ENCODE measurements around the gene SLC12A5. TPM values are rescaled to one million over a fixed set of nuclear protein-coding genes. Genes with fewer than 3 reads are reported as not detected.

The SLC12A5 gene
- total RNA-seq, 1 donor from 2014 or later = 0.17 TPM

DNA sequence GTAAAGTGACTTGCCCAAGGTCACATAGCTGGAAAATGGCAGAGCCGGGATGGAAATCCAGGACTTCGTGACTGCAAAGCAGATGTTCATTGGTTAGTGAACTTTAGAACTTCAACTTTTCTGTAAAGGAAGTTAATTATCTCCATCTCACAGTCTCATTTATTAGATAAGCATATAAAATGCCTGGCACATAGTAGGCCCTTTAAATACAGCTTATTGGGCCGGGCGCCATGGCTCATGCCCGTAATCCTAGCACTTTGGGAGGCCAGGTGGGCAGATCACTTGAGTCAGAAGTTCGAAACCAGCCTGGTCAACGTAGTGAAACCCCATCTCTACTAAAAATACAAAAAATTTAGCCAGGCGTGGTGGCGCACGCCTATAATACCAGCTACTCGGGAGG, 22.1 kb upstream of the SLC12A5 start:
- DNase-seq = no peak

DNA sequence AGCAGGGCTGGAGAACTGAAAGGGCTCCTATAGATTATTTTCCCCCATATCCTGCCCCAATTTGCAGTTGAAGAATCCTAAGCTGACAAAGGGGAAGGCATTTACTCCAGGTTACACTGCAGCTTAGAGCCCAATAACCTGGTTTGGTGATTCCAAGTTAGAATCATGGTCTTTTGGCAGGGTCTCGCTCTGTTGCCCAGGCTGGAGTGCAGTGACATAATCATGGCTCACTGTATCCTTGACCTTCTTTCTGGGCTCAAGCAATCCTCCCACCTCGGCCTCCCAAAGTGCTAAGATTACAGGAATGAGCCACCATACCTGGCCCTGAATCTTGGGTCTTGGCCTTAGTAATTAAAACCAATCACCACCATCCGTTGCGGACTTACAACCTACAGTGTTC, 21.3 kb upstream of the SLC12A5 start:
- DNase-seq = no peak

DNA sequence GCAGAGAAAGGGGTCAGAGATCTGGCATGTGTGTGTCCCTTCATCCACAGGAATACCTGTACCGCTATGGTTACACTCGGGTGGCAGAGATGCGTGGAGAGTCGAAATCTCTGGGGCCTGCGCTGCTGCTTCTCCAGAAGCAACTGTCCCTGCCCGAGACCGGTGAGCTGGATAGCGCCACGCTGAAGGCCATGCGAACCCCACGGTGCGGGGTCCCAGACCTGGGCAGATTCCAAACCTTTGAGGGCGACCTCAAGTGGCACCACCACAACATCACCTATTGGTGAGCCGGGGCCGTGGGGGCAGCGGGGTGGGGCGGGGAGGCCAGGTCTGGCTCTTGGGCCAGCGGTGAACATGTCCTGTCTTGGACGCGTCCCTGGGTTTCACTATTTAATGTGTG, 19.2 kb upstream of the SLC12A5 start:
- no peak for DNase-seq

DNA sequence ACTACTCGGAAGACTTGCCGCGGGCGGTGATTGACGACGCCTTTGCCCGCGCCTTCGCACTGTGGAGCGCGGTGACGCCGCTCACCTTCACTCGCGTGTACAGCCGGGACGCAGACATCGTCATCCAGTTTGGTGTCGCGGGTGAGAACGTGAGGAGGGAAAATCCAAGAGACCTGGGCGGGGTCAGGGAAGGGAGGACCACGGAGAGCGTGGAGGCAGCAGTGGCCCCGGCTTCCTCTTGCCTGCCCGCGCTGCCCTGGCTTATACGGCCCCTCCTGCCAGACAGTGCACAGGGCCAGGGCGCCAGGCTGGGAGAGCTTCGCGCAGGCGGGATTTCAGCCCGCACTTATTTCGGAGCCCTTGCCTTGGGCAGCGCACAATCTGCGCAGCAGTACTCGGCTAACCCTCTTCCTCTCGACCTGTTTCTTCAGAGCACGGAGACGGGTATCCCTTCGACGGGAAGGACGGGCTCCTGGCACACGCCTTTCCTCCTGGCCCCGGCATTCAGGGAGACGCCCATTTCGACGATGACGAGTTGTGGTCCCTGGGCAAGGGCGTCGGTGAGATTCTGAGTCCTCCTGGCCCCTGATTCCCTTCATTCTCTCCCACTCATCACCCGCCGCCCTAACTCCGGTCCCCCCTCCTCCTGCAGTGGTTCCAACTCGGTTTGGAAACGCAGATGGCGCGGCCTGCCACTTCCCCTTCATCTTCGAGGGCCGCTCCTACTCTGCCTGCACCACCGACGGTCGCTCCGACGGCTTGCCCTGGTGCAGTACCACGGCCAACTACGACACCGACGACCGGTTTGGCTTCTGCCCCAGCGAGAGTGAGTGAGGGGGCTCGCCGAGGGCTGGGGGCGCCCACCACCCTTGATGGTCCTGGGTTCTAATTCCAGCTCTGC, 18.3 kb upstream of the SLC12A5 start:
- no peak for DNase-seq

DNA sequence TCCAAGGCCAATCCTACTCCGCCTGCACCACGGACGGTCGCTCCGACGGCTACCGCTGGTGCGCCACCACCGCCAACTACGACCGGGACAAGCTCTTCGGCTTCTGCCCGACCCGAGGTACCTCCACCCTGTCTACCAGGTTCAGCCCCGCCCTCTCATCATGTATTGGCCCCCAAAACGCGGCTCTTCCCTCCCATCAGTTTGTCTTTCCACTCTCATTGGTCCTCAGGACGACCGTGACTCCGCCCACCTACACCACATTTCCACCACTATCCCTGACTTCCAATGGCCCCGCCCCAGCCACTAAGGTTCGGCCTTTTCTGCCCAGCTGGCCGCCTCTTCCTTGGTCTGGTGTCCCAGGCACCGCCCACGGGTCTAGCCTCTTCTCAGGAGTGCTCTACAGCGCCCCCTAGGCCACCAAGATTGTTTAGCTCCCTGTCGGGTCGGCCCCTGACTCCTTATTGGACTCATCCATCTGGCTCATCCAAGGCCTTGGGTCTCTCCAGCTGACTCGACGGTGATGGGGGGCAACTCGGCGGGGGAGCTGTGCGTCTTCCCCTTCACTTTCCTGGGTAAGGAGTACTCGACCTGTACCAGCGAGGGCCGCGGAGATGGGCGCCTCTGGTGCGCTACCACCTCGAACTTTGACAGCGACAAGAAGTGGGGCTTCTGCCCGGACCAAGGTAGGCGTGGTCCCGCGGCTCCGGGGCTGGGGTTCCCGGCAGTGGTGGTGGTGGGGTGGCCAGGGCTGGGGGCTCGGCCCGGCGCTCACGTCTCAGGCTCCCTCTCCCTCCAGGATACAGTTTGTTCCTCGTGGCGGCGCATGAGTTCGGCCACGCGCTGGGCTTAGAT, 17.2 kb upstream of the SLC12A5 start:
- DNase-seq = peak; percentile 65

DNA sequence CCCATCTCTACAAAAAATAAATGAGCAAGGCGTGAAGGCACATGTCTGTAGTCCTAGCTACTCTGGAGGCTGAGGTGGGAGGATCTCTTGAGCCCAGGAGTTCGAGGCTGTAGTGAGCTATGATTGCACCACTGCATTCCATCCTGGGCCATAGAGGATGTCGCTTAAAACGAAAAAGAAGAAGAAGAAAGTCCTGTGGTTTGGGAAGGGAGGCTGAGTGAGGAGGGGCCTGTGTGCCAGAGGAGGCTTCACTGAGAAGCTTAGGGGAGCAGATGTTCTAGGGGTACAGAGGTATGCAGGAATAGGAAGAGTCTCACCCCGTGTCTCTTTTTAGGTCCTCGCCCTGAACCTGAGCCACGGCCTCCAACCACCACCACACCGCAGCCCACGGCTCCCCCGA, 16.1 kb upstream of the SLC12A5 start:
- no peak for DNase-seq

DNA sequence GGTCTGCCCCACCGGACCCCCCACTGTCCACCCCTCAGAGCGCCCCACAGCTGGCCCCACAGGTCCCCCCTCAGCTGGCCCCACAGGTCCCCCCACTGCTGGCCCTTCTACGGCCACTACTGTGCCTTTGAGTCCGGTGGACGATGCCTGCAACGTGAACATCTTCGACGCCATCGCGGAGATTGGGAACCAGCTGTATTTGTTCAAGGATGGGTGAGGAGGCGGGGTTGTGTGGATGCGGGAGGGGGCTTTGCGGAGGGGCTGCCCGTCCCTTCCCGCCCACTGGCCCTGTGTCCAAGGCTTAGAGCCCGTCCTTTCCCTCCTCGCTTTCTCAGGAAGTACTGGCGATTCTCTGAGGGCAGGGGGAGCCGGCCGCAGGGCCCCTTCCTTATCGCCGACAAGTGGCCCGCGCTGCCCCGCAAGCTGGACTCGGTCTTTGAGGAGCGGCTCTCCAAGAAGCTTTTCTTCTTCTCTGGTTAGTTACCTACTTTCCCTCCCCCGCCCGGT, 15.6 kb upstream of the SLC12A5 start:
- no peak for DNase-seq

DNA sequence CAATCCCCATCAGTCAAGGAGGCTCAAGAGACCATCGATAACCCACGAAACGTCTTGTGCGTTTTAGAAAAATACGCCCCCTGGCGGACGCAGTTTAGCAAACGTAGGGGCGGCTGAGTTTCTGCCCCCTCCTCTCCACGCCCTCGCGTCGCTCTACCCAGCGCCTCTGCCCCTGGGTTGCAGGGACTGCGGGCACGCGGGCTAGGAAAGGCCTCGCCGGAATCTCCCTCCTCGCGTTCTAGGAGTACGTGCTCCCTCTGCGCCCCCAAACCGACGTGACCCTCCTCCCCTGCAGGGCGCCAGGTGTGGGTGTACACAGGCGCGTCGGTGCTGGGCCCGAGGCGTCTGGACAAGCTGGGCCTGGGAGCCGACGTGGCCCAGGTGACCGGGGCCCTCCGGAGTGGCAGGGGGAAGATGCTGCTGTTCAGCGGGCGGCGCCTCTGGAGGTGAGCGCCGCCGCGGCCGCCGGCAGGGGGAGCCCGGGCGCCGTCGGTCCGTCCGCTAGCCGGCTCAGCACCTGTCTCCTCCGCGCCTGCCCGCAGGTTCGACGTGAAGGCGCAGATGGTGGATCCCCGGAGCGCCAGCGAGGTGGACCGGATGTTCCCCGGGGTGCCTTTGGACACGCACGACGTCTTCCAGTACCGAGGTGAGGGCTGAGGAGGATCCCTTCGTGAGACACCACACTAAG, 15.0 kb upstream of the SLC12A5 start:
- peak; percentile 71 for DNase-seq

DNA sequence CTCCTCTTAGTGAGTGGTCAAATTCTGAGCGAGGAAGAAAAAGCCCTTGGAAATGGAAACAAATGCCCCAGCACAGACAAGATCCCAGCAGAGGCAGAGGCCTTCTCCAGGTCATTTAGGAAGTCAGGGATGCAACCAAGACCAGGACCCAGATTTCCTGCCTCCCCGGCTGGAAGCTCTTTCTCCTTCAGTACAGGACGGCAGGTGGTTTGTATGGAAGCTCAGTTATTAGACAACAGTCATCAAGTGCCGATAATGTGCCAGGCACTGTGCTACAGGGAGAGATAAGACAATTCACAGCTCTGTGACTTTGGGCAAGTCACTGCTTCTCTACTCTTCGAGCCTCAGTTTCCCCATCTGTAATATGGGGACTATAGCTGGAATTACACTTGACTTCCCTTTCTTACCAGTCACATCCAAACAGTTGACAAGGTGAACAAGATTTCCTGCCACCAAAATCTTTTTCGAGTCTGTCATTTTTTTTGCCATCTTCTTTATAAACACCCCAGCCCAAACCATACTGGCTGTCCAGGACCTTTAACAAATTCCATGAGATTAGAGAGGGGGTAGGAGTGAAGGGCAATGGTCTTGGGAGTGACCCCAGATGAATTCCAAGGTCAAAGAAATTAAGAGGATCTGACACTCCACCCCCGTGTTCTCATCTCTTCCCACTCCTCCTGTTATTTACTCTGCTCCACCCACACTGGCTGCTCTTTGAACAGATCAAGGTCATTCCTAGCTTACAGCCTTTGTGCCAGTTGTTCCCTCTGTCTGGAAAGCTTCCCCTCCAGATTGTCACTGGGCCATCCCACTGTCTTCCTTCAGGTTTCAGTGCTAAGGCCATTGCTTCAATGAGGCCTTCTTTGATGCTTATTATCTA, 14.3 kb upstream of the SLC12A5 start:
- DNase-seq = no peak

DNA sequence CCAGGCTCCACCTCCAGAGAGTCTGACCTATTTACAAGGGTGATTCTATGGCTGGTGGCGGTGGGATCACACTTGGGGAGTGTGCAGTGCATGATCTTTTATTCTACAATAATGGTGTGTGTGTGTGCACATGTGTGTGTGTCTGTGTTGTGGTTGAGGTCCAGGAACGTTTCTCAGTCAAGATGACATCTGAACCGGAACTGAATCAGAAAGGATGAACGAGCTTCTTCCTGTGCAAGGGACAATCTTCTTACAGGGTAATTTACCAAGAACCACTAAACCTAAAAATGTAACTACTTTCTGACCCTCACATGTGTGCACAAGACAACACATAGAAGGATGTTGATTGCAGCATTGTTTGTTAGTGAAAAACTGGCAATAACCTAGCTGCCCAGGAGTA, 11.7 kb upstream of the SLC12A5 start:
- DNase-seq = no peak

DNA sequence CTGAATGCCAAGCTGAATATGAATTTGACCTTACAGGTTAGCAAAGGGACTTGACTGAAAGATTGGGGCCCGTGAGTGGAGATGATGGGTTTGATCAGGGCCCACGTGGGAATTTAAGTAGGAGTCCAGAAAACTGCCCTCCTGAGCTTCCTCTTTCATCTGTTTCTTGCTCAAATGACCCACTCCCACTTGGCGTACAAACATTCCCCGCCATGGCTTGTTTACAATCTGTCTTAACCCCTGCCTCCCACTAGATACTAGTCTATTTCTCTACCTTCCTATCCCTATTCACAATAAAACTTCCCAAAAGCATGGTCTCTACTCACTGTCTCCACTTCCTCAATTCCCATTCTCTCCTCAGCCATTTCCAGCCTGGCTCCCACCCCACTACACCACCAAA, 10.9 kb upstream of the SLC12A5 start:
- DNase-seq = no peak

DNA sequence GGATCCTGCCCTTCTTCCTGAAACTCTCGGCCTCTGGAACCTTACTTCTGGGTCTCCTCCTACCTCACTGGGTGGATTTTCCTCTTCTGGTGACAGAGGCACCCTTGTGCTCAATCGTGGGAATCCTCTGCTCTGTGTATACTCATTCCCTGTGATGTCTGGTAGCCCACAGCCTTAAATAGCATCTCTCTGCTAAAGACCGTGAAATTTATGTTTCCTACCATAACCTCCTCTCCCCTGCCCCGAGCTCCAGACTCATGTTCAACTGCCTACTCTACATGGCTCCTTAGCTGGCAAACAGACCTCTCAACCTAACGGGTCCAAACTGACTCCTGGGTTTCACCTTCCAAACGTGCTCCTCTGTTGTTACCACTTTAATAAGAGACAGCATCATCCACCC, 10.4 kb upstream of the SLC12A5 start:
- DNase-seq = no peak

DNA sequence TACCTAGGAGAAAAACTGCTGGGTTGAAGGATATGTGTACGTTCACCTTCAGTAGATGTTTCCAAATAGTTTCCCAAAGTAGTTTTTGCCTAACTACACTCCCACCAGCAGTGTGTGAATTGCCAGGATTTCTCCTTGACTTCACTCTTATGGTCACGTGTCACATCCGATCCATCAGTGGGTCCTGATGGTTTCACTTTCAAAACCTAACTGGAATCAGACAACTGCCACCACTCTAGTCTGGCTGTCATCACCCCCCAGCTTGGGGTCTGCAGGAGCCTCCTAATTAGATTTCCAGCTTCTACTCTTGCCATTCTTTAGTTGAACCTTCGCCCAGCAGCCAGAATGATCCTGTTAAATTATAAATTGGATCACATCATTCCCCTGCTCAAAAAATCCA, 8.5 kb upstream of the SLC12A5 start:
- DNase-seq = no peak

DNA sequence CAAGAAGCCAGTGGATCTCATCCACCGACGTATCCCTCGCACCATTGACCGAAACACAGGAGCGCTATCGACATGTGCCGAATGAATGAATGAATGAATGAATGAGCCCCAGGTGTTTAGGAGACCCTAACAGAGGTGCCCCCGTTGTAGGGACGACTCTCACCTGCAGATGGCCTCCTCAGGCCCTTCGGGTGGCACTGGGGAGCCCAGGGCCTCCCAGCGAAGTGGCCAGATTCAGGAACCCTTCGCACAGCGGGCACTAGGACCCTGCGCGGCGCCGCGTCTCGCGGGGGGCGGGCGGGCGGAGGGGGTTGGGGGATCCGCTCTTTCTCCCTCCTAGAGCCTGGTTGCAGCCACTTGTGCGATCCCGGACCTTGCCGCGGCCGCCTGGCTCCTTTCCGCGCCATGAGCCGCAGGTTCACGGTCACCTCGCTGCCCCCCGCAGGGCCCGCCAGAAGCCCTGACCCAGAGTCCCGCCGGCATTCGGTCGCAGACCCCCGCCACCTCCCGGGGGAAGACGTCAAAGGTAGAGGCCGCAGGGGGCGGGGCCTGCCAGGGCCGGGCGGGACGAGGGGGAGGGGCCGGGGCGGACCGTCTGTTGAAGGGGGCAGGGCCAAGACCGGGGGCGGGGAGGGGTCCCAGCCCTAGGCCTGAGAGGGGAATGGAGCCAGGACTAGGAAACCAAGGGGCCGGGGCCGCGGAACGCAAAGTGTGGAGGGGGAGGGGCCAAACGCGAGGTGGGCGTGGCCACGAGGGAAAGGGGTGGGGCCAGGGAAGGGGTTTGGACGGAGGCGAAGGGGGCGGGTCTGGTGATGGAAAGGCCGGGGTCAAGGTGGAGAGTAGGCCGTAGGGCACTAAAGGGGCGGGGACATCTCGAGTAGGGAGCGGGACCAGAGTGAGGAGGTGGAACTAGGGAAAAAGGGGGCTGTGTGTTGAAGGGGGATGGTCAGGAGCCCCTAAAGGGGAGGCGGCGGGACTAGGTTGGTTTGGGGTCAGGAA, 7.4 kb upstream of the SLC12A5 start:
- DNase-seq = peak; percentile 52

DNA sequence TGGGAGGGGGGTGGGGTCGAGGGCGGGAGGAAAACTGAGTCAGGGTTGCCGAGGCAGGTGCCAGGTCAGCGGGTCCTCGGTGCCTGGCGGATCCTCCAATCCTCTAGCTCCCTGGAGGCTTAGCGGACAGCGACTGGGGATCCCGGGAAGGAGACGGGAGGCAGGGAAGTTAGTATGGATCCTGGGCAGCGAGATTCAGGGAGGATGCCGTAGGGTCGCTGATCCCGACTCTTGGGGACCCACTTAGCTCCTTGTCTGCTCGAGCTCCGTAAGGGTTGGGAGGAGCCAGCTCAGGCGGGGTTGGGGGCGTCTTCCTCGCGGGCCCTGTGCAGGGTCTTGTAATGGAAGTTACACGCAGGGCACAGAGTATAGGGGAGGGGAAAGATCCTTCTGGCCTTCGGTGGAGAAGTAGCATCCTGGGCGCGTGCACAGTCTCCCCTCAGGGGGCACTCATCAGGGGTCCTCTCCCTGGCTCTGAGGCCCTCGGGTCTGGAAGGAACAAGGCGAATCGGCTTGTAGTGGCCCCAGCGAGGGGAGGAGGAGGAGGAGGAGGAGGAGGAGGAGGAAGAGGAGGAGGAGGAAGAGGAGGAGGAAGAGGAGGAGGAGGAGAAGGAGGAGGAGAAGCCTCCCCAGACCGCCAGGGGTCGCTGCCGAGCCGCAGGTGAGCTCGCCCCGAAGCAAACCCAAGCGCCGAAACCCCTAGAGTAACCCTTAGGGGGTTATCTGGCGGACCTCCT, 6.4 kb upstream of the SLC12A5 start:
- peak; percentile 66 for DNase-seq

DNA sequence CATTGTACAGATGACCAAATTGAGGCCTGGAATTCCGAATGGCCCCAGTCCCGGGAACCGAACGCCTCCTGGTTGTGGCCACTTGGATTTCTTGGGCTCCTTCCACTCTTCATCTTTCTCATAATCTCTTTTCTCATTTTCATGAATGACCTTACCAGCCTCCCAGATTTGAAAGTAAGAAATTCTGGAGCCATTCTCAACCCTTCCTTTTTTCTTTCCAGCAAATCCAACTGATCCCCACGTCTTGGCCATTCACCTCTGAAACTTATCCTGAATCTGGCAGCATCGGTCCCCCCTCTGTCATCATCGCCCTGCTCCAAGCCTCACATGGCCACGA, 5.9 kb upstream of the SLC12A5 start:
- DNase-seq = no peak

DNA sequence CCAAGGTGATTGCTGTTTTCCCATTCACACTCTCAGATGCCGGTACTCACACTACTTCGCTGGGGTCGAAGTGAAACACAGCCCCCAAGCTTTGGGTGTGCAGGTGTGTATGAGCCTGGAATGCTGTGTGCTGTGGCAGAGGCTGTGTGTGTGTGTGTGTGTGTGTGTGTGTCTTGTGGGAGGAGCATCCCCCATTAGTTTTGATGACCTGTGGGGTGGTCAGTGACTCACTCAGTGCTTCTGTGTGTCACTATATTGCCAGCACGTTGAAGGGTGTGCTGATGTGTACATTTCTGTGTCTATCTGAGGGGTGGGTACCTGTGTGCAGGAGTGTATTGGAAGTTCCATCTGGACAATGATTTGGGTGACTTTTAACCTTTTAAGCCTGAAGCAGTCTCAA, 5.0 kb upstream of the SLC12A5 start:
- DNase-seq = no peak

DNA sequence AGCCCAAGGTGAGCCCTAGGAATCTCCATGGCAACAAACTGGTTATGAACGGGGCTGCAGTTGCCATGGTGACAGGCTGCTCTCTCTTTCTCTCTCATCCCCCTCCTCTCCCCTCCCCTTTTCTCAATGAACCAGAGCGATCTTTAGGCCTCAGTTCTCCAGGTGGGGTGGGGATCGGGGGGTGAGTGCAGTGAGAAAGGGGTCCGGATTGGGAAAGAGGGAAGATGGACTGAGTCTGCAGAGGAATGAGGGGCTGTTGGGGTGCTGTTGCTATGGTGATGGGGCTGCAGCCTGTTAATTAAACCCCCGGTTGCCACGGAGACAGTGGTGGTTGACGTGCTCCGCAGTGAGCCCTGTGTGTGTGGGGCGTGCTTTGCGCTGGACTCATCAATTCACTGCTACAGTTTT, 3.6 kb upstream of the SLC12A5 start:
- no peak for DNase-seq

DNA sequence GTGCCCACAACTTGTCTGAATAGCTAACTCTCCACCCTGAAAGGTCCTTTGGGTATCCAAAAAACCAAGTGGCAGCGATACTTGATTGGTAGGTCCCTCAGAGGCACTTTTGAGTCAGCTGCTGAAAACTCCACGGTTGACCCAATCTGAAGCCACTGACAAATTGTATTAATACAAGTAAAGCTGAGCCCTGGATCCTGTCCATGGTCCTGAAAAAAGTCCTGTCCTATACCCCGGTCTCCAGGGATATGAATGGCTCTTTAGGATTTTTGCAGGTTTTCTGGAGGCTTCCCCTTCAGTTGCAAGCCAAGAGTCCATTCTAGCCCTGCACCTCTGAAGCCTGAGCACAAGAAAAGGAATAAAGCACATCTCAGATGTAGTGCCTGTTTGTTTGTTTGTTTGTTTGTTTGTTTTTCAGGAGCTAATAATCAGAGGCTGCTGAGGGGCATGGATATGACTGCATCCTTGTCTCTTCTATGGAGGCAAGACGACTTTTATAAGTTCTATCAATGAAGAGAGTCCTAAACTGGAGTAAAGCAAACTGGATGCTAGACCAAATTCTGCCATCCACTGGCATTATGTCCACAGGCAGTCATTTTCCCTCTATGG, 1.7 kb upstream of the SLC12A5 start:
- DNase-seq = peak; percentile 71

DNA sequence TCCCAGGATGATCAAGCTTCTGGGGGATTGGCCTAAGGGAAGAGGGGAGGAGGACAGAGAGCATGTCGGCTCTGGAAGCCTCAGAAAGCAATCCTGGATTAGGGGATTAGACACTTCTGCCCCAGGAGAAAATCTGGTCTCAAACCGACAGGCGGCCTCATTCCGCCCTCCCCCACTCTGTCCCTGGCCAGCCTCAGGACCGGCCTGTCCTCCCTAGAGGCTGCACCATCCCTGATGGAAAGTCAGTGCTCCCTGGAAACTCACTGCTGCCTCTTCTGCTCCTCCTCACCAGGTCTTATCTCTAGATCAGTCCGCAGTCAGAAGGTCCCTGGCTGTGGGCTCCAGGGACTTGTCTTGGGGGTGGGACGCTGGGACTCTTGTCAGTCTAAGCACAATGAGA, 905 bp upstream of the SLC12A5 start:
- no peak for DNase-seq

Measured in dermis blood vessel endothelial cell (primary cell).